Muscle of leg (tissue), 11 donors: ENCODE results near the gene MRPL4. TPM values are rescaled to one million over a fixed set of nuclear protein-coding genes. Genes with fewer than 3 reads are reported as not detected.

Experiments
- DNase-seq: peaks from one replicate; pipeline ENCODE4 v3.0.0; 2013
- H3K27ac ChIP-seq: one replicate; pipeline ENCODE4 v1.5.1; 2013; ENCODE audit warnings: mild to moderate bottlenecking, low read length, control low read depth
- H3K27me3 ChIP-seq: one replicate; pipeline ENCODE4 v1.6.1; 2013; ENCODE audit warnings: low read length; ENCODE audit not compliant: control insufficient read depth, insufficient read depth
- H3K36me3 ChIP-seq: one replicate; pipeline ENCODE4 v1.6.1; 2013; ENCODE audit warnings: low read length; ENCODE audit not compliant: control insufficient read depth, insufficient read depth
- H3K4me1 ChIP-seq: one replicate; pipeline ENCODE4 v1.6.1; 2013; ENCODE audit warnings: low read length; ENCODE audit not compliant: control insufficient read depth, insufficient read depth
- H3K4me3 ChIP-seq: one replicate; pipeline ENCODE4 v1.5.1; 2013; ENCODE audit warnings: low read length, control low read depth
- H3K9me3 ChIP-seq: replicated peaks from 2 replicates; pipeline ENCODE4 v1.6.1; 2013; ENCODE audit warnings: low read depth, low read length; ENCODE audit not compliant: control insufficient read depth
- WGBS: methylation state at CpG from one replicate; pipeline ENCODE4 v1.1.5; 2013; ENCODE audit warnings: missing lambda C conversion rate; ENCODE audit not compliant: insufficient coverage; 5-methylcytosine and 5-hydroxymethylcytosine counted together
- polyA plus RNA-seq, 8 donors: library from polyadenylated mRNA; unstranded; fragments of 120-200 nt; gene quantifications; one replicate each; pipeline versions ENCODE4 v1.2.1 to v1.2.3, GENCODE V29; 2013; ENCODE audit warnings: inconsistent platforms in 1 of 8, low replicate concordance in 1 of 8; ENCODE audit not compliant: insufficient read length in 8 of 8, insufficient read depth in 1 of 8
- total RNA-seq: library from RNA; stranded (reverse); fragments of 120-200 nt; gene quantifications from one replicate; pipeline ENCODE4 v1.2.4, GENCODE V29; 2013

MRPL4 gene
- total and polyA plus RNA-seq, 9 donors: 23.5 to 37.8 (median 34.4) TPM

GRCh38 chr19:10256970-10257615 is 5.1 kb downstream of the MRPL4 start:
- Histone ChIP-seq H3K4me3 (no peak overlapping the region), H3K36me3 (peaks cover 60% of the 10 kb centered on the region), H3K9me3 (no peaks in the 10 kb centered on the region), H3K4me1 (peaks cover 9% of the 10 kb centered on the region), H3K27ac (no peak overlapping the region), H3K27me3 (no peaks in the 10 kb centered on the region)
- 70% methylated on average over 5 of the region's 9 CpGs for WGBS
- DNase-seq: no peak

- H3K27me3 ChIP-seq: no peaks in the 10 kb centered on the region
- H3K27ac ChIP-seq: no peak overlapping the region
- DNase-seq: no peak
- no peak overlapping the region for H3K4me3 ChIP-seq
- H3K4me1 ChIP-seq: peaks cover 2% of the 10 kb centered on the region
- no peaks in the 10 kb centered on the region for H3K9me3 ChIP-seq
- H3K36me3 ChIP-seq: peaks cover 60% of the 10 kb centered on the region
- WGBS: 91% methylated on average over 12 of the region's 18 CpGs
These were observed 6.2 kb downstream of the MRPL4 start for GRCh38 chr19:10258080-10258710.

GRCh38 chr19:10259162-10259905 is 7.3 kb downstream of the MRPL4 start:
- Histone ChIP-seq H3K27me3 (no peaks in the 10 kb centered on the region), H3K4me1 (peaks cover 2% of the 10 kb centered on the region), H3K4me3 (no peak overlapping the region), H3K36me3 (peaks cover 53% of the 10 kb centered on the region), H3K27ac (no peak overlapping the region), H3K9me3 (no peaks in the 10 kb centered on the region)
- DNase-seq: peak; percentile 89
- 54% methylated on average over 27 of the region's 32 CpGs for WGBS

- Histone ChIP-seq H3K9me3 (no peaks in the 10 kb centered on the region), H3K36me3 (peaks cover 45% of the 10 kb centered on the region), H3K27me3 (no peaks in the 10 kb centered on the region), H3K27ac (no peak overlapping the region), H3K4me3 (no peak overlapping the region), H3K4me1 (peaks cover 2% of the 10 kb centered on the region)
- 89% methylated on average over 5 of the region's 8 CpGs for WGBS
- DNase-seq: no peak
These were observed 8.1 kb downstream of the MRPL4 start for GRCh38 chr19:10260141-10260584.

- Histone ChIP-seq H3K9me3 (no peaks in the 10 kb centered on the region), H3K27ac (no peak overlapping the region), H3K27me3 (no peaks in the 10 kb centered on the region), H3K4me1 (peaks cover 2% of the 10 kb centered on the region), H3K4me3 (no peak overlapping the region), H3K36me3 (peaks cover 21% of the 10 kb centered on the region)
- DNase-seq: no peak
- WGBS: 40% methylated on average over 1 of the region's 7 CpGs
These were observed 10.8 kb downstream of the MRPL4 start for GRCh38 chr19:10262771-10263170.

GRCh38 chr19:10266706-10267105 is 14.7 kb downstream of the MRPL4 start:
- H3K27me3 ChIP-seq: peaks cover 28% of the 10 kb centered on the region
- no peaks in the 10 kb centered on the region for H3K36me3 ChIP-seq
- H3K4me3 ChIP-seq: no peak overlapping the region
- no peaks in the 10 kb centered on the region for H3K9me3 ChIP-seq
- DNase-seq: no peak
- WGBS: 72% methylated on average over 2 of the region's 7 CpGs
- no peak overlapping the region for H3K27ac ChIP-seq
- H3K4me1 ChIP-seq: peaks cover 24% of the 10 kb centered on the region

GRCh38 chr19:10268071-10268470 is 16.1 kb downstream of the MRPL4 start:
- Histone ChIP-seq H3K27ac (peak overlapping the region; percentile 89), H3K4me1 (peaks cover 24% of the 10 kb centered on the region), H3K27me3 (peaks cover 41% of the 10 kb centered on the region), H3K9me3 (no peaks in the 10 kb centered on the region), H3K4me3 (no peak overlapping the region), H3K36me3 (no peaks in the 10 kb centered on the region)
- WGBS: 61% methylated on average over 6 of the region's 6 CpGs
- DNase-seq: no peak

- Histone ChIP-seq H3K27ac (peak overlapping the region; percentile 89), H3K4me3 (peak overlapping the region; percentile 47), H3K36me3 (no peaks in the 10 kb centered on the region), H3K27me3 (peaks cover 43% of the 10 kb centered on the region), H3K4me1 (peaks cover 24% of the 10 kb centered on the region), H3K9me3 (no peaks in the 10 kb centered on the region)
- WGBS: 5% methylated on average over 59 of the region's 59 CpGs
- DNase-seq: peak; percentile 82
These were observed 17.5 kb downstream of the MRPL4 start for GRCh38 chr19:10269333-10270179.

- Histone ChIP-seq H3K27ac (peak overlapping the region; percentile 89), H3K4me3 (peak overlapping the region; percentile 47), H3K9me3 (no peaks in the 10 kb centered on the region), H3K36me3 (no peaks in the 10 kb centered on the region), H3K27me3 (peaks cover 48% of the 10 kb centered on the region), H3K4me1 (peaks cover 24% of the 10 kb centered on the region)
- 2% methylated on average over 33 of the region's 37 CpGs for WGBS
- DNase-seq: peak; percentile 71
These were observed 18.2 kb downstream of the MRPL4 start for GRCh38 chr19:10270180-10270615.
